Prostate gland (tissue), 2 donors: ENCODE measurements around the gene ZNF225.

Experiments used
- CTCF ChIP-seq, 4 experiments: fragments of 200-600 bp in 2 of 4; fragments of 450-650 bp in 2 of 4; sonication (generic) in 2 of 4; IDR thresholded peaks; 1 replicate in 3 of 4; 2 replicates in 1 of 4; pipeline ENCODE4 v1.5.1; 2016 to 2019; ENCODE audit warnings: antibody characterized with exemption in 4 of 4, mild to moderate bottlenecking in 2 of 4, moderate library complexity in 2 of 4
- POLR2A ChIP-seq: fragments of 450-650 bp; IDR thresholded peaks from one replicate; pipeline ENCODE4 v1.6.1; 2016; ENCODE audit warnings: antibody characterized with exemption, mild to moderate bottlenecking
- POLR2AphosphoS5 ChIP-seq: sonication (generic); formaldehyde crosslinking; IDR thresholded peaks from one replicate; pipeline ENCODE4 v1.6.1; 2017; ENCODE audit warnings: antibody characterized with exemption

- TF ChIP-seq CTCF (IDR thresholded peaks at IDR 0.05) (no peak), POLR2A (no peak), POLR2AphosphoS5 (no peak)
Observed at GRCh38 chr19:44131955-44132354, 18.8 kb downstream of the ZNF225 start.
